CD4-positive, alpha-beta T cell treated with Interleukin-4 for 4 hours (primary cell): ENCODE data around the gene ABCC4.

Source experiments
- DNase-seq: peaks from one replicate; pipeline ENCODE4 v3.0.0-alpha.2; 2020

Gene ABCC4

DNA sequence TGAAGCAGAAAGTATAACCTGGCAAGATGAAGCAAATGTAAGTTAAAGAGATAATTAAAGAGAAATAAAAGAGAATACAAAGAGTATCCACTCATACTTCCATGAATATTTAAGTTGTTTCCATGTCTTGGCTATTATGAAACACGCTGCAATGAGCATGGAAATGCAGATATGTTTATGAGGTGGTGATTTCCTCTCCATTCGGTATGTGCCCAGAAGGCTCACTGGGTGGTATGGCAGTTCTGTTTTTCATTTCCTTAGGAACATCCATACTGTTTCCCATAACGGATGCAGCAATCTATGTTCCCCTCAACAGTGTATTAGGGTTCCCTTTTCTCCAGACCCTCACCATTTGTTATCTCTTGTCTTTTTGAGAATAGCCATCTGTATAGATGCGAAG is 316.3 kb downstream of the ABCC4 start:
- DNase-seq, result no peak

DNA sequence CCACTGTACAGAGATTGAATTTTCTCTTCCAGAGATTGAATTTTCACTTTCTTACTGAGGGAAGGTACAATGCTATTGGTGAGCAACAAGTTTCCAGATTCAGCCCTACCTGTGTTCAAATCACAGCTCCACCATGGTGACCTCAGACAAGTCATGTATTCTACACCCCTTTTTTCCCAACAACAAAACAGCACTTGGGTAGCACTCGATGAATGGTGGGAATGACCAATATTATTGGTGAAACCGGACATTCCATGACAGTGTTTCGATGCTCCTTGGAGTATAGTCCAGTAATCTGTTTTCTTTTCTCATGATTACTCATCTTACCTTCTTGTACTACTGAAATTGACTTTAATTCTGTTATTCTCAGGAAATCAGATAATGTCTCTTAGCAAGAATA is 322.7 kb downstream of the ABCC4 start:
- DNase-seq, result no peak

DNA sequence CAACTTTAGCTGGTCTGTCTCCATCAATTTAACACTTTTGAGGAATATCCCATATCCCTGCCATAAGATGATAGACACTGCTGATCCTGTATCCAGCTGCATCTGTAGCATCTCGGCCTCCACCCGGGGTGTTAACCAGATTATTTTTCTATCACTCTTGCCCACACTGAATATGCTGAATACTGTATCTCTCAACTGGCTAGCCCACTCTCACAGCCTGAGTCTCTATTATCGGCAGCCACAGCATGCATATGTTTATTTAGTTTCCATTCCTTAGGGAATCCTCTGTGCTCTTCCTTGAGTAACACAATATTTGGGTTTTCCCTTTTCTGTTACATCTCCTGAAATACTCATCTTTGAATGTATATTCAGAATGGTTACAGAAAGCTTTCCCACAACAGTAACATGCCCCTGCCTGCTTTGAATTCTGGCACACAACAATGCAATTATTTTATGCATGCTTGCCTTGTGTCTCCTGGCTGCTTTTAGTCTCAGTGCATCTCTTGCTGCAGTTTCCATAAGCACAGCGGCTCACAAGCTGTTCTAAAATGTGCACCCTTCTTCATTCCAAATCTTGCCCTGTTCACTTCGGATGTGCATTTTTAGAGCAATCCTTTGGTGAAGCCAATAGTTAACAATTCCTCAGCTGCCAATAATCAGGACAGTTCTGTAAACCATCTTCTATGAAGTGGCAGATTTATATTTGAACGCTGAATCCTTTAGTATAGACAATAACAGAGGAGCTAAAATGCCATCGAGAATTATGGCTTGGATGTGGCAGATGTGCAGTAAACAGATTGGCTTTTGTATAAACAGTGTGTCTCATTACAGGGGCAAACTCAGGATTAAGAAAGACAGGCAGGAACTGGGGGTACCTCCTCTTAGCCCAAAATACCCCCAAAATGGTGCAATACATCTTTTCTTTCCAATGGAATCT is 327.0 kb downstream of the ABCC4 start:
- no peak for DNase-seq

DNA sequence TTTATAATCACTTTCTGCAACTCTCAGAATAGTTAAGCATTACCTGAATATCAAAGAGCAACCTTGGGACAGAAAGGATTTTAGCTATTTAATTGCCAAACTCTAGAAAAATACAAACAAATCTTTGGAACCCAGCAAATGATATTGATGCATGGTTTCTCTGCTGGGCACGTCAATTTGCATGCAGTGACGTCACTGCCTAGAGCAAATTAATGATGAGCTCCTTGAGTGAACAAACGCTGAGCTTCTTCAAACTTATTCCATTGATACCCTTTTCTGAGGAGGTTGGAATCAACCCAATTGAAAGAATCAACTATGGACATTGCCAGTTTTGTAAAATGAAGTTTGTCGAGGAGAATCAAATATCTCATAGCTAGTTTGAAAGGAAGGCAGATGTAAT is 329.0 kb downstream of the ABCC4 start:
- DNase-seq, result no peak
